Heart right ventricle (tissue), 16 donors: ENCODE results near the gene ATG16L1. TPM values are rescaled to one million over a fixed set of nuclear protein-coding genes. Genes with fewer than 3 reads are reported as not detected.

ENCODE experiments used
- ATAC-seq, 8 donors: fragments of 200-7000 bp; cut with Tn5 transposase; one replicate each; pipeline ENCODE4 v1.9.1; 2020; ENCODE audit warnings: mild to moderate bottlenecking in 8 of 8, moderate library complexity in 8 of 8, moderate number of reproducible peaks in 1 of 8
- DNase-seq, 2 donors: peaks; one replicate each; pipeline ENCODE4 v3.0.0-alpha.2; 2020
- H3K27ac ChIP-seq, 10 donors: fragments of 200-600 bp; sonication (generic) in 2 of 10; one replicate each; pipeline versions ENCODE4 v1.5.0 to v1.8.0; 2020 to 2022; ENCODE audit warnings: mild to moderate bottlenecking in 3 of 10
- H3K27me3 ChIP-seq, 7 donors: fragments of 200-600 bp; one replicate each; pipeline ENCODE4 v1.8.0; 2021 to 2022; ENCODE audit warnings: mild to moderate bottlenecking in 2 of 7
- H3K36me3 ChIP-seq, 9 donors: fragments of 200-600 bp; sonication (generic) in 1 of 9; one replicate each; pipeline versions ENCODE4 v1.5.0 to v1.8.0; 2020 to 2022; ENCODE audit warnings: mild to moderate bottlenecking in 2 of 9
- H3K4me1 ChIP-seq, 9 donors: fragments of 200-600 bp; sonication (generic) in 1 of 9; one replicate each; pipeline versions ENCODE4 v1.5.0 to v1.8.0; 2020 to 2022; ENCODE audit warnings: mild to moderate bottlenecking in 4 of 9
- H3K4me3 ChIP-seq, 10 donors: fragments of 200-600 bp; sonication (generic) in 2 of 10; one replicate each; pipeline versions ENCODE4 v1.5.0 to v1.8.0; 2020 to 2022; ENCODE audit warnings: mild to moderate bottlenecking in 7 of 10, moderate library complexity in 2 of 10
- H3K9me3 ChIP-seq, 11 donors: fragments of 200-600 bp in 10 of 11; sonication (generic) in 2 of 11; one replicate each; pipeline versions ENCODE4 v1.5.0 to v1.8.0; 2013 to 2022; ENCODE audit warnings: mild to moderate bottlenecking in 2 of 11, control low read depth in 1 of 11, moderate library complexity in 1 of 11
- CTCF ChIP-seq, 9 donors: fragments of 200-600 bp; sonication (generic) in 2 of 9; IDR thresholded peaks; one replicate each; pipeline versions ENCODE4 v1.5.0 to v1.8.0; 2021 to 2022; ENCODE audit warnings: antibody characterized with exemption in 9 of 9, mild to moderate bottlenecking in 5 of 9, moderate library complexity in 1 of 9
- WGBS, 2 donors: extraction: QIAGEN DNeasy Blood & Tissue Kit; methylation state at CpG; one replicate each; pipeline ENCODE4 v1.1.7; 2013; ENCODE audit warnings: inconsistent platforms in 1 of 2; 5-methylcytosine and 5-hydroxymethylcytosine counted together
- intact Hi-C, 10 donors: fragments of 100-400 bp; cut with DNase I; formaldehyde crosslinking; loops; one replicate each; pipeline versions ENCODE4 v1.11.1 to v1.14.2; 2022
- polyA plus RNA-seq, 2 donors: library from polyadenylated mRNA; stranded (reverse); fragments of 200-250 nt; gene quantifications; one replicate each; pipeline ENCODE4 v1.2.3, GENCODE V29; 2013
- total RNA-seq, 10 donors: library from RNA; stranded (reverse); fragmentation: NEBNext Ultra II Directional in 3 of 10; extraction: Animal tissue kit (Norgen Biotek cat#: 25700) in 3 of 10; gene quantifications; one replicate each; pipeline versions ENCODE4 v1.2.1 to v1.2.4, GENCODE V29; 2021 to 2023
- donor health status: Arrhythmogenic right ventricular cardiomyopathy.
- donor health status: ischemic (EF 13 %, LVEDD 7.1; RV severe dilation, severe dysfunction).
- donor health status: healthy with polysubstance abuse.
- donor health status: DM: no; HTN: yes; CAD: no.
- donor health status: DM: no; HTN: no; CAD: no.
- donor health status: ischemic (EF 25% LVEDD 6.9; RV normal size, moderate dysfunction).
- donor health status: ischemic (EF 25% LVEDD 5.7; RV mildly dilated, moderate dysfunction).
- donor health status: healthy.
- donor health status: DM: yes; HTN: yes; CAD: no.
- donor health status: Ischemic cardiomyopathy.
- donor health status: ischemic (EF 35%, LVEDD 5.7; RV mildly dilated, moderate dysfunction).
- donor health status: nonischemic (EF 11% LVEDD 7.7; RV severe dilation, severe dysfunction).
- donor health status: DM: yes; HTN: yes; CAD: no.
- donor health status: PGD.
- donor health status: ischemic (EF 29% LVEDD 5.4; RV normal size, mild dysfunction).
- donor health status: nonischemic (EF 23%, LVEDD 6.1; RV moderate dilation, normal function).

The ATG16L1 gene
- total and polyA plus RNA-seq, 12 donors: 7.4 to 19.2 (median 15.5) TPM

GRCh38 chr2:233270951-233271350 lies 19.5 kb downstream of the ATG16L1 start:
- intact Hi-C loops: no loop called here
- 93 to 94% methylated on average over 4 of the region's 4 CpGs for whole genome bisulfite sequencing, 2 donors
- no peaks in the 10 kb centered on the region for H3K27me3 ChIP-seq
- no peak overlapping the region for H3K4me3 ChIP-seq
- TF ChIP-seq CTCF (IDR thresholded peaks at IDR 0.05): no peak
- DNase-seq (no peak), ATAC-seq (no peak)
- H3K27ac ChIP-seq: peak overlapping the region in 1 of 10 donors; percentile 69
- peaks cover 0 to 9% (median 0%) of the 10 kb centered on the region in 9 donors for H3K4me1 ChIP-seq
- no peaks in the 10 kb centered on the region for H3K9me3 ChIP-seq
- H3K36me3 ChIP-seq: peaks cover 3 to 100% (median 59%) of the 10 kb centered on the region in 9 donors

- H3K27me3 ChIP-seq: no peaks in the 10 kb centered on the region
- no peak for ATAC-seq
These were observed 20.2 kb downstream of the ATG16L1 start for GRCh38 chr2:233271693-233272092.

GRCh38 chr2:233273120-233273519 lies 21.6 kb downstream of the ATG16L1 start:
- intact Hi-C loops: no loop called here
- no peak overlapping the region for H3K4me3 ChIP-seq
- H3K9me3 ChIP-seq: no peaks in the 10 kb centered on the region
- no peak for DNase-seq
- H3K27ac ChIP-seq: no peak overlapping the region
- no peak for ATAC-seq
- peaks cover 0 to 100% (median 65%) of the 10 kb centered on the region in 9 donors for H3K36me3 ChIP-seq
- TF ChIP-seq CTCF (IDR thresholded peaks at IDR 0.05): no peak
- peaks cover 0 to 9% (median 0%) of the 10 kb centered on the region in 9 donors for H3K4me1 ChIP-seq
- no peaks in the 10 kb centered on the region for H3K27me3 ChIP-seq
- 87 to 95% methylated on average over 6 of the region's 6 CpGs for WGBS, 2 donors

More at GRCh38 chr2:233271693-233272092, 20.2 kb downstream of the ATG16L1 start:
- no peak for TF ChIP-seq CTCF (IDR thresholded peaks at IDR 0.05)
- no peak overlapping the region for H3K4me3 ChIP-seq
- WGBS, 2 donors: 95 to 97% methylated on average over 2 of the region's 2 CpGs
- H3K4me1 ChIP-seq: peaks cover 0 to 9% (median 0%) of the 10 kb centered on the region in 9 donors
- peaks cover 0 to 100% (median 59%) of the 10 kb centered on the region in 9 donors for H3K36me3 ChIP-seq
- intact Hi-C loops: no loop called here
- peak overlapping the region in 1 of 10 donors; percentile 69 for H3K27ac ChIP-seq
- H3K9me3 ChIP-seq: no peaks in the 10 kb centered on the region
- DNase-seq: no peak

GRCh38 chr2:233275223-233275622 lies 23.8 kb downstream of the ATG16L1 start:
- no peak for TF ChIP-seq CTCF (IDR thresholded peaks at IDR 0.05)
- no peak overlapping the region for H3K27ac ChIP-seq
- peaks cover 0 to 100% (median 74%) of the 10 kb centered on the region in 9 donors for H3K36me3 ChIP-seq
- peaks cover 0 to under 1% (median 0%) of the 10 kb centered on the region in 9 donors for H3K4me1 ChIP-seq
- H3K4me3 ChIP-seq: no peak overlapping the region
- DNase-seq (no peak), ATAC-seq (no peak)
- H3K27me3 ChIP-seq: no peaks in the 10 kb centered on the region
- WGBS, 2 donors: 91 to 93% methylated on average over 4 of the region's 4 CpGs
- intact Hi-C loops: no loop called here
- H3K9me3 ChIP-seq: no peaks in the 10 kb centered on the region
